Caco-2 (cell line): Measurements from ENCODE around the gene CPEB1. TPM values are rescaled to one million over a fixed set of nuclear protein-coding genes. Genes with fewer than 3 reads are reported as not detected.

Experiments
- BruUV-seq: library from RNA; stranded (reverse); fragments of 400-500 nt; replicated peaks from 2 replicates; lab custom pipeline; 2021; lab: Mats Ljungman, UMichigan
- CTCF ChIA-PET: fragments of 300-600 bp; sonication (Branson Sonifier 250); formaldehyde crosslinking; loops from one replicate; lab custom pipeline; 2022; ENCODE audit warnings: antibody characterized with exemption; lab: Charles Lee
- POLR2A ChIA-PET: fragments of 300-600 bp; sonication (Branson Sonifier 250); formaldehyde crosslinking; loops from one replicate; lab custom pipeline; 2022; ENCODE audit warnings: antibody characterized with exemption; lab: Charles Lee
- DNase-seq, 2 experiments: peaks; one replicate each; pipeline versions ENCODE4 v3.0.0 to v3.0.0-alpha.2; 2020 to 2022
- H3K27me3 ChIP-seq: replicated peaks from 2 replicates; pipeline ENCODE4 v1.6.0; 2011; ENCODE audit warnings: low read length; ENCODE audit not compliant: control insufficient read depth, insufficient read depth
- H3K36me3 ChIP-seq: 2 replicates; pipeline ENCODE4 v1.5.1; 2011; ENCODE audit warnings: low read length; ENCODE audit not compliant: control insufficient read depth, insufficient read depth
- H3K4me1 ChIP-seq: fragments of 250-450 bp; sonication (Bioruptor Pico); 2 replicates; pipeline ENCODE4 v1.5.1; 2020; ENCODE audit warnings: mild to moderate bottlenecking
- H3K4me3 ChIP-seq: 2 replicates; pipeline ENCODE4 v1.5.1; 2011; ENCODE audit warnings: low read depth, mild to moderate bottlenecking, control low read depth, low read length
- H3K9me3 ChIP-seq: fragments of 250-450 bp; sonication (Bioruptor Pico); 2 replicates; pipeline ENCODE4 v1.5.1; 2020; ENCODE audit warnings: mild to moderate bottlenecking, moderate library complexity
- H3K27ac Mint-ChIP-seq: one replicate; pipeline ENCODE4 v1.8.0; 2022; ENCODE audit warnings: mixed read lengths; ENCODE audit not compliant: unreplicated experiment
- H3K27me3 Mint-ChIP-seq: one replicate; pipeline ENCODE4 v1.8.0; 2022; ENCODE audit warnings: mixed read lengths; ENCODE audit not compliant: insufficient read depth, unreplicated experiment
- H3K36me3 Mint-ChIP-seq: one replicate; pipeline ENCODE4 v1.8.0; 2022; ENCODE audit warnings: mild to moderate bottlenecking, mixed read lengths; ENCODE audit not compliant: insufficient read depth, unreplicated experiment
- H3K4me1 Mint-ChIP-seq: one replicate; pipeline ENCODE4 v1.8.0; 2022; ENCODE audit warnings: low read depth, mixed read lengths; ENCODE audit not compliant: unreplicated experiment
- H3K4me3 Mint-ChIP-seq: one replicate; pipeline ENCODE4 v1.8.0; 2022; ENCODE audit warnings: mild to moderate bottlenecking, moderate library complexity, mixed read lengths; ENCODE audit not compliant: unreplicated experiment
- H3K9me3 Mint-ChIP-seq: one replicate; pipeline ENCODE4 v1.8.0; 2022; ENCODE audit warnings: mixed read lengths; ENCODE audit not compliant: unreplicated experiment
- CTCF ChIP-seq, 2 experiments: fragments of 200-600 bp in 1 of 2; IDR thresholded peaks; 1 replicate in 1 of 2; 2 replicates in 1 of 2; pipeline versions ENCODE4 v1.5.1 to v1.8.0; 2011 to 2022; ENCODE audit warnings: antibody characterized with exemption in 1 of 2, control low read depth in 1 of 2, inconsistent platforms in 1 of 2, low read depth in 1 of 2, low read length in 1 of 2, mild to moderate bottlenecking in 1 of 2, moderate library complexity in 1 of 2; ENCODE audit not compliant: insufficient read depth in 1 of 2, severe bottlenecking in 1 of 2, unreplicated experiment in 1 of 2
- intact Hi-C: fragments of 100-400 bp; cut with micrococcal nuclease; formaldehyde crosslinking; loops from one replicate; pipeline ENCODE4 v1.10.0; 2022; ENCODE audit not compliant: unreplicated experiment
- total RNA-seq: library from RNA; stranded (reverse); gene quantifications from 2 replicates; pipeline ENCODE4 v1.2.3, GENCODE V29; 2022

The CPEB1 gene
- total RNA-seq, 1 experiment from 2014 or later, result 0.82 TPM

GRCh38 chr15:82635798-82636197, 11.4 kb downstream of the CPEB1 start:
- no peak overlapping the region for H3K4me3 ChIP-seq
- Mint-ChIP-seq H3K27me3 (peaks cover 21% of the 10 kb centered on the region), H3K4me1 (no peaks in the 10 kb centered on the region), H3K36me3 (no peaks in the 10 kb centered on the region), H3K27ac (no peak overlapping the region), H3K4me3 (no peak overlapping the region), H3K9me3 (no peaks in the 10 kb centered on the region)
- CTCF ChIA-PET, result no interaction called here
- BruUV-seq, result no TSS peak
- no peaks in the 10 kb centered on the region for H3K4me1 ChIP-seq
- H3K9me3 ChIP-seq, result no peaks in the 10 kb centered on the region
- no peaks in the 10 kb centered on the region for H3K36me3 ChIP-seq
- no peaks in the 10 kb centered on the region for H3K27me3 ChIP-seq
- no peak for TF ChIP-seq CTCF (IDR thresholded peaks at IDR 0.05; ENCODE audit: insufficient read depth in 1 of 2, low read depth in 1 of 2, low read length in 1 of 2, severe bottlenecking in 1 of 2, unreplicated experiment in 1 of 2)
- POLR2A ChIA-PET, result no interaction called here
- intact Hi-C loops, result no loop called here
- no peak for DNase-seq

- Histone ChIP-seq H3K27me3 (no peaks in the 10 kb centered on the region), H3K4me1 (no peaks in the 10 kb centered on the region), H3K36me3 (no peaks in the 10 kb centered on the region), H3K9me3 (no peaks in the 10 kb centered on the region), H3K4me3 (no peak overlapping the region)
- Mint-ChIP-seq H3K27me3 (peaks cover 7% of the 10 kb centered on the region), H3K9me3 (no peaks in the 10 kb centered on the region), H3K4me1 (no peaks in the 10 kb centered on the region), H3K4me3 (no peak overlapping the region), H3K36me3 (no peaks in the 10 kb centered on the region), H3K27ac (no peak overlapping the region)
- intact Hi-C loops, result no loop called here
- no TSS peak for BruUV-seq
- ChIA-PET CTCF (no interaction called here), POLR2A (no interaction called here)
- TF ChIP-seq CTCF (IDR thresholded peaks at IDR 0.05; ENCODE audit: insufficient read depth in 1 of 2, low read depth in 1 of 2, low read length in 1 of 2, severe bottlenecking in 1 of 2, unreplicated experiment in 1 of 2), result no peak
- no peak for DNase-seq
These were observed 17.1 kb downstream of the CPEB1 start for GRCh38 chr15:82630033-82630432.

- Histone ChIP-seq H3K36me3 (no peaks in the 10 kb centered on the region), H3K4me3 (no peak overlapping the region), H3K9me3 (no peaks in the 10 kb centered on the region), H3K27me3 (no peaks in the 10 kb centered on the region), H3K4me1 (no peaks in the 10 kb centered on the region)
- Mint-ChIP-seq H3K27me3 (peaks cover 2% of the 10 kb centered on the region), H3K27ac (no peak overlapping the region), H3K36me3 (no peaks in the 10 kb centered on the region), H3K4me3 (no peak overlapping the region), H3K4me1 (no peaks in the 10 kb centered on the region), H3K9me3 (no peaks in the 10 kb centered on the region)
- TF ChIP-seq CTCF (IDR thresholded peaks at IDR 0.05; ENCODE audit: insufficient read depth in 1 of 2, low read depth in 1 of 2, low read length in 1 of 2, severe bottlenecking in 1 of 2, unreplicated experiment in 1 of 2), result no peak
- ChIA-PET POLR2A (no interaction called here), CTCF (no interaction called here)
- BruUV-seq, result no TSS peak
- no peak for DNase-seq
- intact Hi-C loops, result no loop called here
These were observed 22.0 kb downstream of the CPEB1 start for GRCh38 chr15:82625136-82625535.
